GM19240 (cell line): ENCODE results near the gene ASS1.
"Not testable (repeated sequence)": the region's sequence is repeated elsewhere in the genome, so short reads cannot be mapped to it uniquely, and the experiment has no call there.

Experiments
- DNase-seq: peaks from one replicate; pipeline ENCODE4 v3.0.0; 2011; ENCODE audit warnings: low spot score; ENCODE audit not compliant: insufficient read length

Gene ASS1

GRCh38 chr9:130433168-130433946, 11.4 kb upstream of the ASS1 start:
- DNase-seq = peak; percentile 45

GRCh38 chr9:130433947-130434262, 10.9 kb upstream of the ASS1 start:
- DNase-seq = no peak

- not testable (repeated sequence) for DNase-seq
Observed at GRCh38 chr9:130434656-130435055, 10.1 kb upstream of the ASS1 start.

DNA sequence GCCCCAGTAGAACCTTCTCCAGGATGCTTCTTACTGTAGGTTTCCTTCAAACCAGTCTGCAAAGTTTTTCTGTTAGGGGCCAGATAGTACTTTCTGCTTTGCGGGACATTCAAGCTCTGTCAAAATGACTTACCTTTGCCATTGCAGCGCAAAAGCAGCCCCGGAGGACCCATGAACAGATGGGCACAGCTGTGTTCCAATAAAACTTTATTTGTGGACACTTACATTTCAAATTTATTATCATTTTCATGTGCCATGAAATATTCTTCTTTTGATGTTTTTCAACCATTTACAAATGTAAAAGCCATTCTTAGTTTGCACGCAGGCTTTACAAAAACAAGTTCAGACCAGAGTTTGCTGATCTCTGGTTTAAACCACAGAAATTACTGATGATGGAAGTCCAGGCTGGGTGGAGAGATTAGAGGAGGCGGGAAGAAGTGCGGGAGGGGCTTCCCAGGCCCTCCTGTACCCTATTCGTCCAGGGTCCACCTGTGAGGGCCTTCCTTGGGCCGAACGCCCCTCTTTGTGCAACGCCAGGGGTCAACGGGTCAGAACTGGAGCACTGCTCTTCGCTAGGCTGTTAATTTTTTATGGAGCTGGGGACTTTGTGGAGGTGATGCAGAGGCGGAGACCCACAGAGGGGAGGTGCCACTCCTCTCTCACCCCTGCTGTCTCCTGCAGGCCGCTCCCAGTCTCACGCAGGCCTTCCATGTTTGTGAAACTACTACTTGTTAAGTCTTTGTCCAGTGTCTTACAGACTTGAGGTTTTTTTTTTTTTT, 7.6 kb upstream of the ASS1 start:
- no peak for DNase-seq

- DNase-seq = no peak
Observed at GRCh38 chr9:130438382-130438981, 6.3 kb upstream of the ASS1 start.

GRCh38 chr9:130441031-130441430, 3.7 kb upstream of the ASS1 start:
- no peak for DNase-seq

DNA sequence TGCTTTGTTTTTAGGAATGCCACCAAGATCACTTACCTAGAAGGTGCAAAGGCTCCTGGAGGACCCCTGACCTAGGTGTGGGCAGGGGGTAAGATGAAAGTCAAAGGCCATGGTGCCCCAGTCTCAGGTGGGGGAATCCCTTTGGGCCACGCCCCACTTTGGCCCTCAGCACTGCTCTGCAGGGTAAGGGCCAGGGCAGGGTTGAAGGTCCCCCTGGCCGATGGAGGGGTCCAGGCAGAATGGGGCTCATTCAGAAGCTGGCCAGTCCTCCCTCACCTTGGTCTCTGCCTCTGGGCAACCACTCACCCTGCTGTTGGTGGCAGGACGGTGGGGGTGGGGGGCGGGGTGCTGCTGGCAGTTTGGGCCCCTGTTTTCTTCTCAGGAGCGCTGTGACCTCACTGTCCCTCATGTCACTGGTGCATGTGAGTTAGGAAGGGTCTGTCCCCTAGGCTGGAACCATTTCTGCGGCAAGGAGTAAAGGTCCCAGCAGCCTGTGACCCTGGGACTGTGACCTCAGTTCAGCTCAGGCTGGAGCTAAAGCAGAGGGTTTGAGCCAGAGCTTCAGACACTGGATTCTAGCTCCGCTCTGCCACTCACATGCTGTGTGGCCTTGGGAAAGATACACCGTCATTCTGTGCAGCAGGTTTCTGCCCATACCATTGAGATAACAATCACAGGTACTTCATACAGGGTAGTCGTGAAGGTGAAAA, 1.9 kb upstream of the ASS1 start:
- no peak for DNase-seq

DNA sequence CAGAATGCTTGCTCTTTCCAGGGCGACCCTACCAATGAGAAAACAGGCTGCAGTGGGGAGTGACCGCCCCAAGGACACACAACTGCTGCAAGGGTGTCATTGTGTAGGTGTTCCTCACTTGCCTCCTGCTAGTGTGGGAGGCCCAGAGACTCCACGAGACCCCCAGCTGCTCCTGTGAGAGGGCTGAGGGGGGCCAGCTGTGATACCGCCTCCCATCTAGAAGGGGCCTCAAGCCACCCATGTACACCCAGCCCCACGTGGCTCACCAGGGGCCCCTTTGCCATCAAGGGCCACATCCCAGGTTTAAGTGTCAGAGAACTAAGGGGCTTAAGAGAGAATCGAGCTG, 1.3 kb upstream of the ASS1 start:
- DNase-seq = no peak

DNA sequence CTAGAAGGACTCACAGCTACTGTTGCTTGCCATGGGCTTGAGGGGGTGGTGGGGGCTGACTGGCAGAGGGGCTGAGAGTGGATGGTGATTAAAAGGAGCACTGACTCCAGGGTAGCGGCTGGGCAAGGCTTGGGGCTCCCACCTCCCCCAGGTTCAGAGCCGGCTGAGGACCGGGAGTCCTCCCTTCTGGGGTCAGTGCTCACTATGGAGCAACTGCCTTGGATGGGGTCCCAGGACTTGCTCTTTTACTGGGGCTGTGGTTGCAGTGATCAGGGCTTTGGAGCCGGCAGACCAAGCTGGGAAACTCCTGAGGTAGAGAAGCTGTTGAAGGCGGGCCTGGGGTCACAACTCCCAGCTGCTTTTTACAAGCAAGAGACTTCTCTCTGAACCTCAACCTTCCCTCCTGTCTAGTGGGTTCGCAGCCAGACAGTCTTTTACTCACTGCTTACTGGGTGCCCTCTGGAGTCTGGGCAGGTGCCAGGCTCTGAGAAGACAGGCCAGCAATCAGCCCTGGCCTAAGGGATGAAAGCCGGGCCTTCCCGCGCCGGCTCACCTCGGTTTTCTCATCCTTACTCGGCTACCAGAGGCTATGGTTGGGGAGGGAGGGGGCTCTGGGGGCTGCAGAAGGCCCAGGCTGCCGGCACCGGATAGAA, 795 bp upstream of the ASS1 start:
- DNase-seq = no peak

DNA sequence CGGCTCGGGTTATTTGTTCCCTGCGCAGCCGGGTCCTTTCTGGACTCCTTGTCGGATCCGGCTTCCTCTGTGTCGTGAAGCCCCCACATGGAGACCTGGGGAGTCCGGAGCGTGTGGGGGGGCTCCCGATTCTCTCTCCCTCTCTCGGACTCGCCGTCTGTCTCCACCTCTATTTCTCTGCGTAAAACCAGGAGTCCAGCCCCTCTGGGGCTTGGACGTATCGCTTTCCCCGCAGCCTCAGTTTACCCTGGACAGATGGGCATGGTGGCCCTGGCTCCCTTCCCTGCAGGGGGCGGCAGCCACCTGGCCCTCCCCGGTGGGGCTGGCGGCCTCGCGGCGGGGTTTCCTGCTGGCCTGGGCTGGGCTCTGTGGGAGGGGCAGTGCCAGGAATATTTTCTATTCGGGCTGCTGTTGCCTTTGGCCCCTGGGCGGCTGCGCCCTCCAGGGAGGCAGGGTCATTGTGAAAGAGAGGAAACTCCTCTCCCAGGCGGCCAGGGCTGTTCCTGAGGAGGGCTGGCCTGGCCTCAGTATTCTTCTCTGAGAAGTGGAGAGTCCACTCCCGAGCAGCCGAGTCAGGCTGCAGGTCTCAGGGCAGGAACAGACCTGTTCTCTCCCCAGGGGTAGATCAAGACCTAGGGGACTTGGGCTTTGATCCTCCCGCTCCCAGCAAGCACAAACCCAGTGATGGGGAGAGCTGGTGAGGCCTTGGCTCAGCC, 665 bp downstream of the ASS1 start:
- no peak for DNase-seq

GRCh38 chr9:130446101-130446861, 1.5 kb downstream of the ASS1 start:
- no peak for DNase-seq

GRCh38 chr9:130447193-130447816, 2.5 kb downstream of the ASS1 start:
- no peak for DNase-seq

GRCh38 chr9:130448035-130448624, 3.4 kb downstream of the ASS1 start:
- no peak for DNase-seq

GRCh38 chr9:130448771-130449603, 4.2 kb downstream of the ASS1 start:
- no peak for DNase-seq

- no peak for DNase-seq
Observed at GRCh38 chr9:130450344-130451003, 5.7 kb downstream of the ASS1 start.

DNA sequence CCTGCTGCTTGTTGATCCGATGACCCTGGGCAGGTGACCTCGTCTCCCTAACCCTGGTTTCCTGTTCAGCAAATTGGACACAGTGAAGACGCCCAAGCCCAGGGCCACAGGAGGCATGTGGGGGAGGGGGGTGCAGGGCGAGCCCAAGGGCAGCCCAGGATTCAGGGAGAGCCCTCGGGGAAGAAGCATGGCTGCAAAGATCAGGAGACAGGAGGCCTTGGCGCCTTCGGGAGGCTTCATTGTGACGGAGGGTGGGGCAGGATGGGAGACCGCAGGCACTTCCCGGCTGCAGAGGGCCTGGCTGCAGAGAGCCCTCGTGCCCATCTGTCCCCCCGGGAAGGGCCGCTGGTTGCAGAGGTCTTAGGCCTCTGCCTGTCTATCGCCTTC, 6.2 kb downstream of the ASS1 start:
- DNase-seq = no peak

- no peak for DNase-seq
Observed at GRCh38 chr9:130451509-130452388, 7.0 kb downstream of the ASS1 start.
